Upper lobe of left lung (tissue), 6 donors: ENCODE measurements around the gene NDRG2. TPM values are rescaled to one million over a fixed set of nuclear protein-coding genes. Genes with fewer than 3 reads are reported as not detected.
A peak's percentile ranks its signal among the peaks of the same experiment; 100 is the strongest.
"Not testable (repeated sequence)": the region's sequence is repeated elsewhere in the genome, so short reads cannot be mapped to it uniquely, and the experiment has no call there.

Experiments
- ATAC-seq, 2 donors: fragments of 200-7000 bp; cut with Tn5 transposase; one replicate each; pipeline ENCODE4 v1.9.1; 2022; ENCODE audit warnings: mild to moderate bottlenecking in 2 of 2, moderate library complexity in 2 of 2; ENCODE audit not compliant: low FRiP score in 2 of 2
- DNase-seq, 2 donors: peaks; one replicate each; pipeline ENCODE4 v3.0.0-alpha.2; 2019 to 2020
- H3K27ac ChIP-seq, 4 donors: fragments of 200-600 bp; sonication (generic); one replicate each; pipeline ENCODE4 v1.5.1; 2016 to 2019
- H3K27me3 ChIP-seq, 4 donors: fragments of 200-600 bp; sonication (generic); one replicate each; pipeline ENCODE4 v1.5.1; 2017 to 2019
- H3K36me3 ChIP-seq, 4 donors: fragments of 200-600 bp; sonication (generic); one replicate each; pipeline ENCODE4 v1.5.1; 2016 to 2019
- H3K4me1 ChIP-seq, 4 donors: fragments of 200-600 bp; sonication (generic); one replicate each; pipeline ENCODE4 v1.5.1; 2018 to 2019
- H3K4me3 ChIP-seq, 4 donors: fragments of 200-600 bp; sonication (generic); one replicate each; pipeline ENCODE4 v1.5.1; 2017 to 2019; ENCODE audit warnings: mild to moderate bottlenecking in 2 of 4, moderate library complexity in 1 of 4
- H3K9me3 ChIP-seq, 4 donors: fragments of 200-600 bp; sonication (generic); one replicate each; pipeline ENCODE4 v1.5.1; 2018 to 2019
- EP300 ChIP-seq, 4 donors: sonication (generic); formaldehyde crosslinking; IDR thresholded peaks; one replicate each; pipeline ENCODE4 v1.5.1; 2017; ENCODE audit warnings: antibody characterized with exemption in 4 of 4, control low read depth in 2 of 4
- POLR2A ChIP-seq, 4 donors: fragments of 450-650 bp; IDR thresholded peaks; one replicate each; pipeline ENCODE4 v1.5.1; 2016 to 2017; ENCODE audit warnings: antibody characterized with exemption in 4 of 4, mild to moderate bottlenecking in 2 of 4
- POLR2AphosphoS5 ChIP-seq, 2 donors: sonication (generic); formaldehyde crosslinking; IDR thresholded peaks; one replicate each; pipeline ENCODE4 v1.5.1; 2017; ENCODE audit warnings: antibody characterized with exemption in 2 of 2
- WGBS, 2 donors: methylation state at CpG; one replicate each; pipeline ENCODE4 v1.1.5; 2017 to 2018; 5-methylcytosine and 5-hydroxymethylcytosine counted together
- total RNA-seq, 6 donors: library from RNA; depleted of rRNA in 4 of 6; stranded (reverse); fragments of >200 nt in 4 of 6; gene quantifications; one replicate each; pipeline versions ENCODE4 v1.1.0 to v1.2.1, GENCODE V29; 2016 to 2021
- TF ChIP-seq, protein P1 (sequence below), 6 experiments: fragments of 450-650 bp in 4 of 6; fragments of 200-600 bp in 2 of 6; sonication (generic) in 2 of 6; IDR thresholded peaks; one replicate each; pipeline ENCODE4 v1.5.1; 2016 to 2019; ENCODE audit warnings: antibody characterized with exemption in 6 of 6
- donor health status: DM: no; HTN: no; CAD: no; lungs with moderate emphysema.
- donor health status: DM: no; HTN: yes; CAD: no; lungs with severe emphysema.

Gene NDRG2
- total RNA-seq, 6 donors from 2014 or later: 69.7 to 280 (median 90.8) TPM

DNA sequence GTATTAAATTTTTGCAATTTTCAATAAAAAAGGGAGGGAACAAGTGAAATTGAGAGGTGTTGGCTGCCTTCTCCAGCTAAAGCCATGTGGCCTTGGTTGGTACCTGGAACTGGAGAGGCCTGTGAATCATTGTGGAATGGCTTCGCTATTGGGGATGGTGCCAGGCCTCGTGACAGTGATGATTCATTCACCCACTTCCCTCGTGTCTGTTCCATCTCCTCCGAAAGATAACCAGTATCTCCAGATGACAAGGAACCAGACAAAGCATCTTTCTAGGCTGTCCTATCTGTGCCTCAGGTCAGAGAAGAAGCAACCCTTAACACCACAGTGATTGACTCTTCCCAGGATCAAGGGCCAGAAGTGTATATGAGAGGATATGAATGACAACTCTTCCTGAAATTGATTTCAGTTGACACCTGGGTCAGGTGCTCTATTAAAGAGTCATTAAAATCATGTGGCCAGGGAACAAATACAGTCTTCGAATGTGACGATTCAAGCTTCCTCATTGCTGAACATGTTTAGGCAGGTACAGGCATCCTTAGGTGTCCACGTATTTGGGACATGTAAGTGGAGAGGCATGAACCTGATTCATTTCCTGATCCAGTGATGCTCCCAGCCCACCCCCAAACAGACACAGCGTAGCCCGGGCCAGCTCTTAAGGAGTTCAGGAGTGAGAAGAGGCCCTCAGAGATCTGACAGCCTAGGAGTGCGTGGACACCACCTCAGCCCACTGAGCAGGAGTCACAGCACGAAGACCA is 17.0 kb upstream of the NDRG2 start, which contains the start of gene RNASE7:
TSS of gene RNASE7 (plus strand) at position 687 of the 758 bp plus-strand sequence. CDS start 631 bp downstream, outside the sequence.
- 66 to 68% methylated on average over 11 of the region's 11 CpGs for WGBS, 2 donors
- no peaks in the 10 kb centered on the region for H3K36me3 ChIP-seq
- TF ChIP-seq EP300 (IDR thresholded peaks at IDR 0.05): no peak
- peak in 1 of 2 donors; percentile 32 for TF ChIP-seq POLR2AphosphoS5 (IDR thresholded peaks at IDR 0.05)
- no peaks in the 10 kb centered on the region for H3K27me3 ChIP-seq
- H3K9me3 ChIP-seq: no peaks in the 10 kb centered on the region
- ATAC-seq (no peak), DNase-seq (no peak)
- H3K4me3 ChIP-seq: no peak within 1 kb of the TSS
- peak within 1 kb of the TSS in 2 of 4 donors; percentile 40 to 70 for H3K27ac ChIP-seq
- H3K4me1 ChIP-seq: peaks cover 32 to 41% (median 34%) of the 10 kb centered on the region in 4 donors

- DNase-seq, H3K9me3 ChIP-seq, ATAC-seq, H3K4me3 ChIP-seq, H3K36me3 ChIP-seq, H3K27me3 ChIP-seq: not testable (repeated sequence)
- Histone ChIP-seq H3K27ac (peak overlapping the region in 1 of 4 donors; percentile 11), H3K4me1 (peaks cover 32 to 41% (median 34%) of the 10 kb centered on the region in 4 donors)
- 78 to 84% methylated on average over 3 of the region's 3 CpGs for WGBS, 2 donors
Measured at GRCh38 chr14:21040941-21041340, 16.1 kb upstream of the NDRG2 start.

DNA sequence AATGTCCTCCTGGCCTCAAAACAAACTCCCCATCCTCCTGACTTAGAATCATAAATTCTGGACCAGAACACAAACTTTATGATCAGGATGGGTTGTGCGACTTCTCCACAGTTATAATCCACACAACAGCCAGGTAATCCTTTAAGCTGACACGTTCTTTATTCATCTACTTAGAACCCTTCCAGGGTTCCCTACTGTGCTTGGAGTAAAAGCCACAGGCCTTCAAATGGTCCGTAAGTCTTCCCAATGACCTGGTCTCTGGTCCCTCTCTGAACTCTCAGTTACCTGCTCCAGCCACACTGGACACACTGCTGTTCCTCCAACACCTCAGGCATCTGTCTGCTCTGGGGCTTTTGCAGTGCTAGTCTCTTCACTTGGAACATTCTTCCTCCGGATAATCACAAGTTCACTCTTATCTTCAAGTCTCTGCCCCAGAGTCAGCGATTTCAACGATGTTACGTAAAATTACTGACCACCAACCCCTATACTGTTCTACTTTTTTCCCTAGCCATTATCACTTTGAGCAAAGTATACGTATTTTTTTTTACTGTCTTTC is 15.6 kb upstream of the NDRG2 start:
- 75 to 77% methylated on average over 8 of the region's 8 CpGs for WGBS, 2 donors
- H3K36me3 ChIP-seq: no peaks in the 10 kb centered on the region
- TF ChIP-seq POLR2A (IDR thresholded peaks at IDR 0.05): no peak
- TF ChIP-seq EP300 (IDR thresholded peaks at IDR 0.05): no peak
- TF ChIP-seq, protein P1, sequence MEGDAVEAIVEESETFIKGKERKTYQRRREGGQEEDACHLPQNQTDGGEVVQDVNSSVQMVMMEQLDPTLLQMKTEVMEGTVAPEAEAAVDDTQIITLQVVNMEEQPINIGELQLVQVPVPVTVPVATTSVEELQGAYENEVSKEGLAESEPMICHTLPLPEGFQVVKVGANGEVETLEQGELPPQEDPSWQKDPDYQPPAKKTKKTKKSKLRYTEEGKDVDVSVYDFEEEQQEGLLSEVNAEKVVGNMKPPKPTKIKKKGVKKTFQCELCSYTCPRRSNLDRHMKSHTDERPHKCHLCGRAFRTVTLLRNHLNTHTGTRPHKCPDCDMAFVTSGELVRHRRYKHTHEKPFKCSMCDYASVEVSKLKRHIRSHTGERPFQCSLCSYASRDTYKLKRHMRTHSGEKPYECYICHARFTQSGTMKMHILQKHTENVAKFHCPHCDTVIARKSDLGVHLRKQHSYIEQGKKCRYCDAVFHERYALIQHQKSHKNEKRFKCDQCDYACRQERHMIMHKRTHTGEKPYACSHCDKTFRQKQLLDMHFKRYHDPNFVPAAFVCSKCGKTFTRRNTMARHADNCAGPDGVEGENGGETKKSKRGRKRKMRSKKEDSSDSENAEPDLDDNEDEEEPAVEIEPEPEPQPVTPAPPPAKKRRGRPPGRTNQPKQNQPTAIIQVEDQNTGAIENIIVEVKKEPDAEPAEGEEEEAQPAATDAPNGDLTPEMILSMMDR (IDR thresholded peaks at IDR 0.05): peak in 1 of 6 experiments; percentile 10
- DNase-seq (no peak), ATAC-seq (no peak)
- no peak overlapping the region for H3K4me3 ChIP-seq
- H3K27ac ChIP-seq: no peak overlapping the region
- peaks cover 32 to 41% (median 34%) of the 10 kb centered on the region in 4 donors for H3K4me1 ChIP-seq
- H3K9me3 ChIP-seq: no peaks in the 10 kb centered on the region
- H3K27me3 ChIP-seq: no peaks in the 10 kb centered on the region

DNA sequence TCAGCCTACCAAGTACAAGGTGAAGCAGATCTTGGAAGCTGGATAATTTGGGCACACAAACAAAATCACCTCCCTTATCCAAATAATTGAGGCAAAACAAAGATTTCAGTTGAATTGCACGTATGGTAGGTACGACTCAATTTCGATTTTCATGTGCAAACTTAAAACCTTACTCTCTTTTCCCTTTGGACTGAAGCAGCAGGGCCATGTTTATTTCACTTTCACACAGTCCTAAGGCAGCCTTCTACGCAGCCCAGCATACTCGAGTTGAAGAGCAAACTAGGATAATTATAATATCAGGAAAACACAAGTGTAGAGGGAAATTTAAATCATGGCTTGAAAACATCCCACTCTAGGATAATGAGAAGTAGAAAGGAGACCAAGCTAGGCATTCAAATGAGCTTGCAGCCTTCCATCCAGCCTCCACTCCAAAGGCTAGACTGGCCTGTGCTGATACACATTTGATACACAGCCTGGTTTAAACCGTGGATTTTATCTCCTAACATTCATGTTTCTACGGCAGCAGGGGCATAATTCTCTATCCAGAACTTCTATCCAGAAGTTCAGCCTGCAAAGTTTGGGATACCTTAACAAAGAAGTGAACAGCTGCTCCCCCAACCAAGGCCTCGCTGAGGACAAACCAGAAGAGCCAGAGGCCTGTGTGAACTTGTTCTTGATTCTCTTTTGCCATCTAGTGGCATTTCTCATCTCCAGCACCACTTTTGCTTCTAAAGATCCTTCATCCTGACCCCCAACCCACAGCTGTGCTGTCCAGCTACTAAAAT is 14.9 kb upstream of the NDRG2 start:
- 43% methylated on average over 8 of the region's 8 CpGs for WGBS, 2 donors
- no peak overlapping the region for H3K4me3 ChIP-seq
- H3K9me3 ChIP-seq: no peaks in the 10 kb centered on the region
- H3K36me3 ChIP-seq: no peaks in the 10 kb centered on the region
- TF ChIP-seq, protein P1 (IDR thresholded peaks at IDR 0.05): peak in 5 of 6 experiments; percentile 37 to 63 (median 52)
- no peak for TF ChIP-seq POLR2AphosphoS5 (IDR thresholded peaks at IDR 0.05)
- H3K27ac ChIP-seq: peak overlapping the region; percentile 25 to 80 (median 66)
- DNase-seq: peak in 1 of 2 donors; percentile 36
- H3K4me1 ChIP-seq: peaks cover 32 to 41% (median 34%) of the 10 kb centered on the region in 4 donors
- peak in 1 of 2 donors; percentile 79 for ATAC-seq
- H3K27me3 ChIP-seq: no peaks in the 10 kb centered on the region

GRCh38 chr14:21038441-21039422 is 13.9 kb upstream of the NDRG2 start:
- Histone ChIP-seq H3K27me3 (no peaks in the 10 kb centered on the region), H3K4me1 (peaks cover 26 to 31% (median 28%) of the 10 kb centered on the region in 4 donors), H3K36me3 (no peaks in the 10 kb centered on the region), H3K4me3 (no peak overlapping the region), H3K9me3 (no peaks in the 10 kb centered on the region), H3K27ac (peak overlapping the region; percentile 25 to 80 (median 66))
- peak in 1 of 2 donors; percentile 59 for DNase-seq
- WGBS, 2 donors: 32 to 44% methylated on average over 10 of the region's 10 CpGs
- TF ChIP-seq POLR2AphosphoS5 (IDR thresholded peaks at IDR 0.05) (peak in 1 of 2 donors; percentile 65), POLR2A (IDR thresholded peaks at IDR 0.05) (no peak), EP300 (IDR thresholded peaks at IDR 0.05) (peak in 1 of 4 donors; percentile 52)
- TF ChIP-seq, protein P1 (IDR thresholded peaks at IDR 0.05): no peak
- ATAC-seq: peak; percentile 79 to 86
